MG63 (cell line): ENCODE data around the gene NUP62. TPM values are rescaled to one million over a fixed set of nuclear protein-coding genes. Genes with fewer than 3 reads are reported as not detected.

Source experiments
- DNase-seq: peaks from one replicate; pipeline ENCODE4 v3.0.0-alpha.2; 2020
- H3K27me3 ChIP-seq: fragments of 250-450 bp; sonication (Bioruptor Pico); 2 replicates; pipeline ENCODE4 v1.5.1; 2020; ENCODE audit warnings: mild to moderate bottlenecking, moderate library complexity
- H3K36me3 ChIP-seq: fragments of 250-450 bp; sonication (Bioruptor Pico); 2 replicates; pipeline ENCODE4 v1.5.1; 2020; ENCODE audit warnings: mild to moderate bottlenecking, moderate library complexity
- H3K4me3 ChIP-seq: fragments of 250-450 bp; sonication (Bioruptor Pico); 2 replicates; pipeline ENCODE4 v1.5.1; 2020; ENCODE audit warnings: mild to moderate bottlenecking, moderate library complexity
- H3K9me3 ChIP-seq: fragments of 250-450 bp; sonication (Bioruptor Pico); 2 replicates; pipeline ENCODE4 v1.5.1; 2020; ENCODE audit warnings: mild to moderate bottlenecking, moderate library complexity
- total RNA-seq: library from RNA; depleted of rRNA; stranded (reverse); fragments of >200 nt; shearing (Covaris generic); gene quantifications from 2 replicates; pipeline ENCODE4 v1.2.3, GENCODE V29; 2014; ENCODE audit warnings: low replicate concordance

The NUP62 gene
- total RNA-seq, 1 experiment from 2014 or later, result 76.0 TPM

DNA sequence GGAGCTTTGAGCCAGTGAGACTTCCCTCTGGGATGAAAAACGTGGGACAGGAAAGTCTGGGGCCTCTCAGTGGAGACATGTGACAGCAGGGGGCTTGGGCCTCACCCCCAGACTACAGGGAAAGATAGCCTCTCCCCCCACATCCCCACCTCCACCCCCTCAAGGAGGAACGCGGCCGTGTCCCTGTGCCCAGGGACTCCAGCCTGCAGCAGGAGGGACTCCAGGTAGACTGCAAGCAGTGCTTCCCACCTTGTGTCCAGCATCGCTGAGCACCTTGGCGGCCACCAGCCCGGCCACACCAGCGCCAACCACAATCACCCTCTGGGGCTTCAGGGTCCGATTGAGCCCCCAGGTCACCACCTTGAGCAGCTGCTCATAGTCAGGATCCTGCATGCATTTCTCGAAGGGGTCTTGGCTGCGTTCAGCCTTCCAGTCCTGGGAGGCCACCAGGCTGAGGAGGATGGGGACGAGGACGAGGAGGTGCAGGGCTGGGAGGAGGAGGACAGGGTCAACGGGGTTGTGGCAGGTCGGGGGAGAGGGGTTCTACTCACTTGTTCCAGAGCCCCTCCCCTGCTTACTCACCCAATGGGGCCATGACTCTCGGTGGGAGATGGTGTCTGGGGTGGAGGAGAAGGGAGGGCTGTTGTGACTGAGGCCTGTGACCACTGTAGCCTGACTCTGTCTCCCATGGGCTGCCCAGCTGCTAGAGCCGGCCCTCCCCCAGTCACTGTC lies 33.6 kb downstream of the NUP62 start:
- no peaks in the 10 kb centered on the region for H3K36me3 ChIP-seq
- H3K27me3 ChIP-seq, result no peaks in the 10 kb centered on the region
- no peak for DNase-seq
- H3K4me3 ChIP-seq, result no peak overlapping the region
- no peaks in the 10 kb centered on the region for H3K9me3 ChIP-seq

DNA sequence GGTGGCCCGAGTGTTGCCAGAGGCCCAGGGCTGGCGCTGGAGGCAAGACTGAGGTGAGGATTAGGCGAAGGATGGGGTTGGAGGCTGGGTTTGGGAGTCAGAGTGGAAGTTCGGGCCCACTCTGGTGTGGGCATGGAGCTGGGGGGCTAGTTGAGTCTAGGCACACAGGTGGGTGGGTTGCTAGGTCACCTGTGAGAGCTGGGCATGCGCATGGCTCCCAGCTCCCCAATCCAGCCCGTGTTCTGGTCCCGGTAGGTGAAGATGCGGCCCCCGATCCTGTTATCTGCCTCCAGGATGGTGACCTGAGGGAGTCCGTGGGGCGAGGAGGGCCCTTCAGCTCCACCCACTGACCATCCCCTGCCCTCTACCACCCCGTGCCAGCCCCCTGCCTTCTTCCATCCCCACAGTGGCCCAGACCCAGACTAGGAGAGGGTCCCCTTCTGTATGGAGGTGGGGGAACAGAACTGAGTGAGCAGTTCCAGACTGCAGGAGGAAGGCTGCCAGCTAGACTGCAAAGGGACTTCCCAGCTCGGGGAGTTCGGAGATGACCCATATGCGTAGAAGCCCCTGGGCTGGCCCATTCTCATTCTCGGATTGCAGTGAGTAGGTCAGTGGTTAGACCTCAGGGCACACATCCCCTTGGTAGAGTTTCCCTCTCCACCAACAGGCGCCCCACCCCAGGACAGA lies 34.3 kb downstream of the NUP62 start:
- Histone ChIP-seq H3K4me3 (no peak overlapping the region), H3K9me3 (no peaks in the 10 kb centered on the region), H3K36me3 (no peaks in the 10 kb centered on the region), H3K27me3 (no peaks in the 10 kb centered on the region)
- DNase-seq, result no peak

DNA sequence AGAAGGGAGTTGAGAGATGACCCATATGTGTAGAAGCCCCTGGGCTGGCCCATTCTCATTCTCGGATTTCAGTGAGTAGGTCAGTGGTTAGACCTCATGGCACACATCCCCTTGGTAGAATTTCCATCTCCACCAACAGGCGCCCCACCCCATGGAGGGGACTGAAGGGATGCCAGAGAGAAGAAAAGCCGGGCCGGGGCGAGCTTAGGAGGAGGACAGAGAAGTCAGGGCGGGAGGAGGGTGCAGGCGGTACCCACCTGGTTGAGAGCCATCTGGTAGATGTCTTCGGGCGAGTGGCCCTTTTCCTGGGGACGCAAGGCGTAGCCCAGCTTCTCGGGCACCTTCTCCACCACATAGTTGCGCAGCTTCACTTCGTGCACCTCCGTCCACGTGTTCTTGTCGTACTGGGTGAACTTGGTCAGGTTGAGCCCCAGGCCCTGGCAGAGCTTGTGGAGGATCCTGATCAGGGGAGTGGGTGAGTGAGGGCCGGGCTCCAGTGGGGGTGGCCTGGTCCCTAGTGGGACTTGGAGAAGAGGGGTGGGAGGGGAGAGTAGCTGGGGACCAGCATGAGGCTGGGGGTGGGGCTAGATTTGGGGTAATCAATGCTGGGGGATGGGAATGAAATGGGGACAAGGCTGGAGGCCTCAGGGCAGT lies 35.2 kb downstream of the NUP62 start:
- Histone ChIP-seq H3K9me3 (no peaks in the 10 kb centered on the region), H3K36me3 (no peaks in the 10 kb centered on the region), H3K27me3 (no peaks in the 10 kb centered on the region), H3K4me3 (no peak overlapping the region)
- DNase-seq, result no peak

DNA sequence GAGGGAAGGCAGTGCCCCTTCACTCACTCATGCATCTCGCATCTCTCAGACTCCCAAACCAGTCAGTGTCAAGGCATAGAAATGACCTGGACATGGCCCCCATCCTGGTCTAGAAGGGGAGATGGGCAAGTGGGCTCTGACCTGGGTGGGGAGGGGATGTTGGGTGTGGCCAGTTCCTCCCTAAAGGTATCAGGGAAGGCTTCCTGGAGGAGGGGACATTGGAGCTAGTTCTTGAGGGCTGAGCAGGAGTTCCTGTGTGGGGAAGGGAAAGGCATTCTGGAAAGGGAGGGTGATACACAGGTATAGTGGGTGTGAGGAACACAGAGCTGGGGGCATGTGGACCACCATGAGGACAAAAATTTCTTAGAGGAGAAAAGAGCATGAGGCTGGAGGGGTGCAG lies 36.6 kb downstream of the NUP62 start:
- Histone ChIP-seq H3K27me3 (no peaks in the 10 kb centered on the region), H3K4me3 (no peak overlapping the region), H3K9me3 (no peaks in the 10 kb centered on the region), H3K36me3 (no peaks in the 10 kb centered on the region)
- DNase-seq, result no peak

DNA sequence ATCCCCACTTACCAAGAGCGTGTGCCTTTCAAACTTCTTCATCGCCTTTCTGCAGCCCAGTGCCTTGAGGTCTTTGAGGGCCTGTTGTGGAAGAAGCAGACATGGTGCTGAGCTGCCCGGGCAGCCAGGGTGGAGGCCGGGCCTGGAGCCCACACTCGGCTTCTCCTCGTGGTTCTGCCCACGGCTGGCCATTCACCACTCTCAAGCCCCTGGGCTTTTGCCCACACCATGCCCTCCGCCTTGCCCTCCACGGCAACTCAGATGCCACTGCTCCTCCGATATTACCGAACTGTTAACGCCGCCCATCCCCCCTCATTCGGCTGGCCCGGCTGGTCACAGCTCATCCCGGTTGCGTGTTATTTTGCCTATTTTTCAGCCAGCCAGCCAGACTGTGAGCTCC lies 37.9 kb downstream of the NUP62 start:
- Histone ChIP-seq H3K36me3 (no peaks in the 10 kb centered on the region), H3K27me3 (no peaks in the 10 kb centered on the region), H3K4me3 (no peak overlapping the region), H3K9me3 (no peaks in the 10 kb centered on the region)
- no peak for DNase-seq

DNA sequence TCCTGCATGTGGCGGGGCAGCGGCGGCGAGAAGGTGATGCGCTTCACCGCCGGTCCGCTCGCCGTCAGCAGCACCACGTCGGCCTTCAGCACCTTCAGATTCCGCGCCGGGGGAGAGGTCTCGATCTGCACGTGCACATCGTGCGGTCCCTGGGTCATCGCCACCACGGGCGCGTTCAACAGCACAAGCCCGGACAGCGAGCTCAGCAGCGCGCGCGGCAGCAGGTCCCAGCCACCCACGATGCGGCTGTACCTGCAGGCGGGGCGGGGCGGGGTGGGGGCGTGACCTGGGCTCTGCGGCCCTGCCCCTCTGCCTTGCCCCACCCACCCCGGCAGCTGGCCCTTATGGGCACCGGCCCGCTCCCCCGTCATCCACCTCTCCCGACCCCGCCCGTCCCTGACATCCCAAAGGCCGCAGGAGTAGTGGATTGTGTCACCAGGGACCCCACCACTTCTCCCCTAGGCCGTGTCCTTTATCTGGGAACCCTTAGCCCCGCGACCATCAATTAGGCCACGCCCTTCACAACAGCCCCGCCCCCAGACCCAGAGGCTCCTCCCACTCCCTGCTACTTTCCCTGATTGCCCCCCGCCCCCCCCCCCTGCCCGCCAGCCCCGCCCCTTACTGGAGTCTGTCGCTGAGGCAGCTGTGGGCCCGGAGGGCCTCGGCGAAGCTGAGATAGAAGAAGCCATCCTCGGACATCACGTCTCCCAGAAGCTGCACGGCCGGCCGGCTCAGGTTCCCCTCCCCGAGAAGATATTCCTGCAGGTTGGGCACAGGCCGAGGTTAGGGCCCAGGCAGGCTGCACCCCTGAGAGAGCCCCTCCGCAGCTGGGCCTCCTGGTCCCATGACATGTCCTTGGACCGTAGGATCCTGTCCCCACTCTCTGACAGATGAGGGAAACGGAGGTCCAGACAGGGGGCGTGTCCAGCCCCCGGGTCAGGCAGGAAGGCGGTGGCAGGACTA lies 38.7 kb downstream of the NUP62 start:
- H3K9me3 ChIP-seq, result no peaks in the 10 kb centered on the region
- no peak for DNase-seq
- H3K36me3 ChIP-seq, result no peaks in the 10 kb centered on the region
- no peak overlapping the region for H3K4me3 ChIP-seq
- H3K27me3 ChIP-seq, result no peaks in the 10 kb centered on the region

DNA sequence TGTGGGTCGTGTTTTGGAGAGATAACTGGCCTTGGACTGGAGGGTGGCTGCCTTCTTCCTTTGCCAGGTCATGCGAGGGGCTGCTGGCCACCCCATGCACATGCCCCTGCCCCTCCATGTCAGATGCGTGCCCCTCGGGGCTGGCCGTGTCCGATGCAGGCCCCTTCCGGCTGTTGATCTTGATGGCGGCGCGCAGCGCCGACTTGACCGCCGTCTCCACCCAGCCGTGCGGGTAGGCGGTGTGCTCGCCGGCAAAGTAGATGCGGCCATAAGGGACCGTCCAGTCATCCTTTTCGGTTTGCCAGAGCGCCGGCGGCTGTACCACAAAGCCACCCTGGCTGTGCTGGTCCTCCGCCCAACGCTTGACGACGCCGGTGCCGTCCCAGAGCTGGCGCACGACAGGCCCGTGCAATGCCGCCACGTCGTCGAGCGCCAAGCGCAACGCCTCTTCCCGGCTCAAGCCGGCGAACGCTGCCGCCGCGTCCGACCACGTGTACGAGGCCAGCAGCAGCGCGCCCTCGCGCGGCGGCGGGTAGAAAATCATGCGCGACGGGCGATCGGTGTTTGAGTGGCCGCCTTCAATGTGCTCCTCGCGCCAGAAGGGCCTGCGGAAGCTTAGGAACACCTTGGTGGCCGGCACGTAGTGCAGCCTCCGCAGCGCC lies 39.5 kb downstream of the NUP62 start:
- Histone ChIP-seq H3K36me3 (peaks cover 3% of the 10 kb centered on the region), H3K9me3 (no peaks in the 10 kb centered on the region), H3K4me3 (no peak overlapping the region), H3K27me3 (no peaks in the 10 kb centered on the region)
- DNase-seq, result no peak

DNA sequence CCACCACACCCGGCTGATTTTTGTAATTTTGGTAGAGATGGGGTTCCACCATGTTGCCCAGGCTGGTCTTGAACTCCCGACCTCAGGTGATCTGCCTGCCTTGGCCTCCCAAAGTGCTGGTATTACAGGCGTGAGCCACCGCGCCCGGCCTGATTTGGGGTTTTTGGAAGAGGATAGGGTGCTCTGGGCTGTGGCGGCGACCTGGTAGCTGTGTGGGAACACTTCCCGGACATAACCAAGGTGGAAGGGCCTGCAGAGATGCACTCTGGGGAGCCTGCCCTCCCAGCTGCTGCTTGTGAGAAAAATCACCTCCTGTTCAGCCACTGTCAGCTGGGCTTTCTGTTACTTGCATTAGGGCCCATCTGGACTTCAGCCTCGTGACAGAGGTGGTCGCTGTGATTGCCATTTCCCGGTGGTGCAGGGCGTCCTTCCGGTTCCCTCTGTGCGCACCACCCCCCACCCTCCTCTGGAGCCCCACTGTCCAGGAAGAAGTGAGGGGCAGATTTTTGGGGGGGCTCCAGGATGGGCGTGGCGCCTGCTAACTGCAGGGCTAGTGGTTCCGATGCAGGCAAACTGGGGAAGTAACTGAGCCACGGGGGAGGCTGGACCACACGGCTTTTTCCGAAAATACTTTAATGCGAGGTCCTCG lies 40.1 kb downstream of the NUP62 start:
- Histone ChIP-seq H3K4me3 (no peak overlapping the region), H3K27me3 (no peaks in the 10 kb centered on the region), H3K9me3 (no peaks in the 10 kb centered on the region), H3K36me3 (peaks cover 10% of the 10 kb centered on the region)
- no peak for DNase-seq

DNA sequence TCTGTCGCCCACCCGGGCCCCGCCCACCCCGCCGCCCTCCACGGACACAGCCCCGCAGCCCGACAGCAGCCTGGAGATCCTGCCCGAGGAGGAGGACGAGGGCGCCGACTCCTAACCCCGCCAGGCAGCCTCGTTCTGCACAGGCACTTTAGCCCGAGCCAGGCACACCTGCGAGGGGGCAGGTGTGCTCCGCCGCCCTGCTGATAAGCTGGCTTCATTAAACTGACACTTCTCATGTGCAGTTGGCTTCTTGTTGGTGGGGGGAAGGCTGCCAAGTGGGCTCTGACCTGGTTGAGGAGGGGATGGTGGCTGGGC lies 40.8 kb downstream of the NUP62 start:
- H3K36me3 ChIP-seq, result peaks cover 14% of the 10 kb centered on the region
- no peak overlapping the region for H3K4me3 ChIP-seq
- no peak for DNase-seq
- no peaks in the 10 kb centered on the region for H3K27me3 ChIP-seq
- no peaks in the 10 kb centered on the region for H3K9me3 ChIP-seq

DNA sequence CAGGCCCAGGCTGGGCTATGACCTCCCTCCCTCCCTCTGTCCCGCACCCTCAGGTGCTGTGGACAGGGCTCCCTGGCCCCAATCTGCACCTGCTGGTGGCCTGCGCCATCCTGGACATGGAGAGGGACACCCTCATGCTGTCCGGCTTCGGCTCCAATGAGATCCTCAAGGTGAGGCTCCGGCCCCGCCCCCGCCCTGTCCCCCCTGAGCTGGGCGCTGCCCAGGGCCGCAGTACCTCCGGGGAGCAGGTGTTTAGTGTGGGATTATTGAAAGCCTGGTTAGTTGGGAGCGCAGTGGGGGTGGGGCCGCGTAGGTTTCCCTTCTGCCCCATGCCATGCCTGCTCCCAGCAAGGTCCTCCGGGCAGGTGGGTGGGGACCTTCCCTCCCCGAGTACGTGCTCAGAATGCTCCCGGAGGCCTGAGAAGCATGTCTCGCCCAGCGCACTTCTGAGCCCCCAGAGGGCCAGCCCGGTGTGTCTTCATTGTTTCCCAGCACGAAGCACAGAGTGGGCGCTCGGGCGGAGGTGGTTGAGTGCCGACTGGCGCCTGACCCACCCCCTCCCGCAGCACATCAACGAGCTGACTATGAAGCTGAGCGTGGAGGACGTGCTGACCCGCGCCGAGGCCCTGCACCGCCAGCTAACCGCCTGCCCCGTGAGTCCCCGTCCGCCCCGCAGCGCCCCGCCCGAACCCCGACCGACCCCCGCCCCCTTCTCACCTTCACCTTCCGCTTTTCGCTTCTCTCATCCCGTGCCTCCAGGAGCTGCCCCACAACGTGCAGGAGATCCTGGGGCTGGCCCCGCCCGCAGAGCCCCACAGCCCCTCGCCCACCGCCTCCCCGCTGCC lies 41.4 kb downstream of the NUP62 start:
- no peak overlapping the region for H3K4me3 ChIP-seq
- H3K27me3 ChIP-seq, result no peaks in the 10 kb centered on the region
- DNase-seq, result no peak
- no peaks in the 10 kb centered on the region for H3K9me3 ChIP-seq
- peaks cover 20% of the 10 kb centered on the region for H3K36me3 ChIP-seq

DNA sequence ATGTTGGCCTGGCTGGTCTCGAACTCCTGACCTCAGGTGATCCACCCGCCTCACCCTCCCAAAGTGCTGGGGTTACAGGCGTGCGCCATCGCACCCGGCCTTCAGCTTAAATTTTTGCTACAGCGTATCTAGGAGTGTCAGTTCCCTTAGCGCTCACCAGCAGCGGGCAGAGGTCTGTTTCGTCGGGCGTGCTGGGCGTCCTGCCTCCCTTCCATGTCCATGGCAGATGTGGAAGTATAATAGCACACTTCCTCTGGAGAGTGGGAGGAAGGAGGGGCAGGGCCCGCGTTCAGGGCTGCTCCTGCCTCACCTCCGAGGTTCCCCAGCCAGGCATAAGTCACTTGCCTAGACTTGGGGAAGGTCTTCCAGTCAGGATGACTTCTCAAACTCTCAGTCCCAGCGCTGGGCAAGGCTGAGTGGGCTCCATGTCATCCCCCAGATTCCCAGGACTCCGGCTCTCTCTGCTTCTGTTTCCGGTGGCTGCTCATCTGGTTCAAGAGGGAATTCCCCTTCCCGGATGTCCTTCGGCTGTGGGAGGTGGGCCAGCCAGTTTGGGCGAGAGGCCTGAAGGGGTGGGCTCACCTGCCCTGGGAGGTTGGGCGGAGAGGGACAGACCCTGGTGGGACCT lies 42.2 kb downstream of the NUP62 start:
- no peak for DNase-seq
- Histone ChIP-seq H3K4me3 (no peak overlapping the region), H3K9me3 (no peaks in the 10 kb centered on the region)

DNA sequence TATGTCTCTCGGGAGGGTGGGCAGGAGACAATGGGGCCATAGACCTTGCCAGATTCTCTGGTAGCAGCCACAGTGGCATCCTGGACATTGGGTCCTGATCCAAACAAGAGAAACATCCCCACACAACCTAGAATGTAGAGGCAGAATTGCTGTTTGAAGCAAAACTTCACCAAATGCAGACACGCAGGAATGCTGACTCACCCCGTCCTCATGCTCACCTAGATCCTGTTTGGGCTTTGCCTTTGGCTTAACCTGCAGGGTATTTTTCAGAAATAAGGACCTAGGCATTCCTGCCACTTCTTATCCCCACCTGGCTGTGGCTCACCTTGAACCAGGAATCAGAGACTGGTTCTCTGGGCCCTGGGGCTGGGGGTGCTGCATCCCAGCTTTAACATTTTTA lies 44.5 kb downstream of the NUP62 start:
- no peaks in the 10 kb centered on the region for H3K27me3 ChIP-seq
- H3K9me3 ChIP-seq, result no peaks in the 10 kb centered on the region
- H3K36me3 ChIP-seq, result peaks cover 51% of the 10 kb centered on the region
- no peak for DNase-seq
- no peak overlapping the region for H3K4me3 ChIP-seq

More for the DNA sequence above, 42.2 kb downstream of the NUP62 start:
- Histone ChIP-seq H3K36me3 (peaks cover 27% of the 10 kb centered on the region), H3K27me3 (no peaks in the 10 kb centered on the region)

DNA sequence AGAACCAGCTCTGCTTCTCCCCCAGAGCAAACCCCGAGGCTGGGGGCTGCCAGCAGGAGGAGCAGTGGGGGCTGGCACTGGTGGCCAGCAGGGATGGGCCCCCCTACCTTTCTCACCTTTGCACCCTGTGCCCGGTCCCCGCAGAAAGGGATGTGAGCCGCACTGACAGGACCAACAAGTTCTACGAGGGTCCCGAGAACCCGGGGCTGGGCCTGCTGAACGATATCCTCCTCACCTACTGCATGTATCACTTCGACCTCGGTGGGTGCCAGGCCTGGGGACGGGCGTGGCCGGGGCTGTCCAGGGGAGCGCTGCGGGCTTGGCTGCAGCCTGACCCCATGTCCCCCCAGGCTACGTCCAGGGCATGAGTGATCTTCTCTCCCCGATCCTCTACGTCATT lies 45.2 kb downstream of the NUP62 start:
- DNase-seq, result no peak
- H3K27me3 ChIP-seq, result no peaks in the 10 kb centered on the region
- no peaks in the 10 kb centered on the region for H3K9me3 ChIP-seq
- no peak overlapping the region for H3K4me3 ChIP-seq
- H3K36me3 ChIP-seq, result peaks cover 56% of the 10 kb centered on the region

DNA sequence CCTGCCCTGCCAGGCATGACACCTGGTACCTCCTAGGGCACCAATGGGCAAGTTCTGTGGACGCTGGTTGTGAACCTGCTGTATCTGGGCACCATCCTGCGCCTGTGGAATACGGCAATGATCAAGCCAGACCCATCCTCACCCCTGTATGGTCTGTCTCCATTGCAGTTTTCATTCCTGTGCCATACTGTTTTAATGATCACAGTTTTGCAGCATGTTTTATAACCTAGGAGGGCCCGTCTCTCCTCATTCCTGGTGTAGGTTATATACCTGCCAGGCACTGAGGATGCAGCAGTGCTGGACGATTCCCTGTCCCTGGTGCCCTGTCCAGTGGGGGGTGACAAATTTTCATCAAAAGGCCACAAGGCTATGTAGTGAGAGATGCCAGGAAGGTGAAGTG lies 46.2 kb downstream of the NUP62 start:
- peaks cover 64% of the 10 kb centered on the region for H3K36me3 ChIP-seq
- H3K27me3 ChIP-seq, result no peaks in the 10 kb centered on the region
- DNase-seq, result no peak
- no peak overlapping the region for H3K4me3 ChIP-seq
- no peaks in the 10 kb centered on the region for H3K9me3 ChIP-seq

DNA sequence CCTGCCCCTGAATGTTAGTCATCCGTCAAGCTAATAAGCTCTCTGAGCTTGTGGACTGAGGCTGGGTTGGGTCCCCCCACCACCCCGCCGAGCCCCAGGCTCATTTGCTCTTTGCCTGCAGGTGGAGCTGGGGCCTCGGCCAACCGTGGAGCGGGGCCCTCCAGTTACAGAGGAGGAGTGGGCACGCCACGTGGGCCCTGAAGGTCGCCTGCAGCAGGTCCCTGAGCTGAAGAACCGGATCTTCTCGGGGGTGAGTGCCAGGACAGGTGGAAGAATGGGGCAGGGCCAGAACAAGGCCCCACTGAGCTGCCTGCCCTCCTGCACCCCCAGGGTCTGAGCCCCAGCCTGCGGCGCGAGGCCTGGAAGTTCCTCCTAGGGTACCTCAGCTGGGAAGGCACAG lies 46.7 kb downstream of the NUP62 start:
- H3K27me3 ChIP-seq, result no peaks in the 10 kb centered on the region
- H3K9me3 ChIP-seq, result no peaks in the 10 kb centered on the region
- no peak overlapping the region for H3K4me3 ChIP-seq
- H3K36me3 ChIP-seq, result peaks cover 64% of the 10 kb centered on the region
- no peak for DNase-seq
